ENCODE measurements around the gene BAG3.
"Not testable (repeated sequence)": the region's sequence is repeated elsewhere in the genome, so short reads cannot be mapped to it uniquely, and the experiment has no call there.

BAG3 gene

DNA sequence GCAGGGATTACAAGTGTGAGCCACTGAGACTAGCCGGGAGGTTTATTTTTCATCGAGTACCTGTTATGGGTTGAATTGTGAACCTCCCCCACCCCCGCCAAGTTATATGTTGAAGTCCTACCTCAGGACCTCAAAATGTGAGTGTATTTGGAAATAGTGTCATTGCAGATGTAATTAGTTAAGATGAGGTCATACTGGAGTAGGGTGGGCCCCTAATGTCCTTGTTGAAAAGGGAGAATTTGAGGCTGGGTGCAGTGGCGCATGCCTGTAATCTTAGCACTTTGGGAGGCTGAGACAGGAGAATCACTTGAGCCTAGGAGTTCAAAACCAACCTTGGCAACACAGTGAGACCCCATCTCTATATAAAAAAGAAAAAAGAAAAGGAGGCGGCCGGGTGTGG, 10.8 kb upstream of the BAG3 start:
- no peak for DNase-seq (ENCODE audit: low read depth, low spot score)

DNA sequence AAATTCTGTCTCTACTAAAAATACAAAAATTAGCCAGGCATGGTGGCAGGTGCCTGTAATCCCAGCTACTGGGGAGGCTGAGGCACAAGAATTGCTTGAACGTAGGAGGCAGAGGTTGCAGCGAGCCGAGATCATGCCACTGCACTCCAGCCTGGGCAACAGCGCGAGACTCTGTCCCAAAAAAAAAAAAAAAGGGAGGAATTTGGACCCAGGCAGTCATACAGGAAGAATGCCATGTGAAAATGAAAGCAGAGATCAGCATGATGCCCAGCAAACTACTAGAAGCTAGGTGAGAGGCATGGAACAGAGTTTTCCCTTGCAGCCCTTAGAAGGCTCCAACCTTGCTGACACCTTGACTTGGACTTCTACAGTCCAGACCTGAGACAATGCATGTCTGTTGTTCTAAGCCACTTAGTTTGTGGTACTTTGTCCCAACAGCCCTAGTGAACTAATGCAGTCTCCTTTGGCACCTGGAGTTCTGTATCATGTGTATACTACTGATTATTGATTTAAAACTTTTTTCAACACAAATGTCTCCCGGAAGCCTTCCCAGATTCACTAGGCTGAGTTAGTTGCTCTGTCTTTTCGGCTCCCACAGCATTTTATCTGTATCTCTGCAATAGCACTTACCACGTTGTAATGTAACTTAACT, 10.2 kb upstream of the BAG3 start:
- no peak for DNase-seq (ENCODE audit: low read depth, low spot score)

DNA sequence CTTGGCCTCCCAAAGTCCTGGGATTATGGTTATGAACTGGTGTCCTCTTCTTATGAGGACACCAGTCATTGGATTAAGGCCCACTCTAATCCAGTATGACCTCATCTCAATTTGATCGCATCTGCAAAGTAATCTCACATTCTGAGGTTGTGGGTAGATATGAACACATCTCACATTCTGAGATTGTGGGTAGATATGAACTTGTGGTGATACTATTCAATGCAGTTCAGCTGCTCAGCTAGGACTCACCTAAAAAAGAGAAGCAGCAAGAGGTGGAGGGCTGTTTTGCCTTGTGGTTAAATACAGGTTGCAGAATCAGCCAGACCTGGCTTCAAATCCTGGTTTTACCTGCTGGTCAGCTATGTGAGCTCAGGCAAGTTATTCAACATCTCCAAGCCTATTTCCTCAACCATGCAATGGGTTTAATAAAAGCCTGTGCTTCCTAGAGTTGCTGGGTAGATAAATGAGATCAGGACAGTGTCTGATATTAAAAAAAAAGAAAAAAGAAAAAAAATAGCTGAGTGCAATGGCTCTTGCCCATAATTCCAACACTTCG, 8.5 kb upstream of the BAG3 start:
- no peak for DNase-seq (ENCODE audit: low read depth, low spot score)

DNA sequence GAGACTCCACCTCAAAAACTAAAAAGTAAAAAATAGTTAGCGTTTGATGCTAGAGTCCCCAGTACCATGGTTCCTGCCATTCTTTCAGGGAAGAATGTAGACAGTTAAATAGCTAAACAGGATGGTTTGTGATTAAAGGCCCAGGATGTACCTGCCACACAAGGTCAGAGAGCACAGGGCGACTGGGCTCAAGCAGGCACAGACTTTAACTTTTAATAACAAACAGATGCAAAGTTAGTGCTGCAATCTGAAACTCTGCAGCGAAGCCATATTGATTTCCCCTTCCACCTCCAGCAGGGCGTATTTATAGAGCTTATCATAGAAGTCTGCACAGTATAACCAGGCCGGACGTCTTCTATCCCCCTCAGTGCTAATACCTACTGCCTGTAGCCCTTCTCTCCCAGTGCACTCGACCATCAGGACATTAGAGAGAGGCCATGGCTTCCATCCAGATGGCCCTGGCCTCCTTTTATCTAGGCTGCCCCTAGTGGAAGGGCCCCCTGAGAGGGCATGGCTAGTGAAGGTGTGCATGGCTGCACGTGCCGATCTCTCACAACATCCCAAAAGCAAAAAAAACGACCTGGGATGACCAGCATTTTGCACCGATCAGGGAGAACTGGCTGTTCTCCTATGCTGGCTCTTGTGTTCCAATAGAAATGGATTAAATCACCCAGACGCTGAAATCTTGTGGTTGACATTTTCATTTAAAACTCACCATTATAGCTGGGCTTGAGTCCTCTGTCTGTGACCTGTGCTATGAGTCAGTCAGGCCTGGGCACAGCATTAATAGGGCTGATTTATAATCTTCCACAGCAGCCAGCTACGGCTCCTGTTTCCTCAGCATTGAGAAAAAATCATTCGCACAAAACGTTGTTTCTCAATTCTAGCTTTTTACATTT, 7.6 kb upstream of the BAG3 start:
- no peak for DNase-seq (ENCODE audit: low read depth, low spot score)

DNA sequence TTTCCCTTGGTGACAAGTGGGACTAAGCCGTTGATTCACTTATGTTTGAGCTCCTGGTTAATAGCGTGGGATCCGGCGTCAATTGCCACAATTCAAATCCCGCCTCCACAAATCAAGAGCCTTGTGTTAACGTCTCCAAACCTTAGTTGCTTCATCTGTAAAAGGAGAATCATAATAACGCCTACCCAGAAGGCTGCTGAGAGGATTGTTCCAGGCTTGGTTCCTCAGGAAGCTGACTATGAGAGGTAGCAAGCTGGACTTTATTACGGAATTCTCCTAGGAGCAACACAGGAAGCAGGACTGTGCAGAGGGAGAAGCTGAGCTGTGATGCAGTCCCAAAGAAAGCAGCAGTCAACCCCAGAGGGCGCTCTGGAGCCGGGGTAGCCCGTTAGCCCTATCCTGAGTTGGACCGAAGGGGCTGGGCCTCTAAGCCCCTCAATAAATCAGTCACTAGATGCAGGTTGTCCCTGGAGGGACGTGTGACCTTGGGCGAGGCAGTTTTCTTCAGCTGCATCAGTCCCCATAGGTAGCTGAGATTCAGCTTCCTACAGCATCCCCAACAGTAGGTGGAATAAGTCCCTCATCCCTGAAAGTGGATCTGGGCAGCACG, 6.9 kb upstream of the BAG3 start:
- no peak for DNase-seq (ENCODE audit: low read depth, low spot score)

DNA sequence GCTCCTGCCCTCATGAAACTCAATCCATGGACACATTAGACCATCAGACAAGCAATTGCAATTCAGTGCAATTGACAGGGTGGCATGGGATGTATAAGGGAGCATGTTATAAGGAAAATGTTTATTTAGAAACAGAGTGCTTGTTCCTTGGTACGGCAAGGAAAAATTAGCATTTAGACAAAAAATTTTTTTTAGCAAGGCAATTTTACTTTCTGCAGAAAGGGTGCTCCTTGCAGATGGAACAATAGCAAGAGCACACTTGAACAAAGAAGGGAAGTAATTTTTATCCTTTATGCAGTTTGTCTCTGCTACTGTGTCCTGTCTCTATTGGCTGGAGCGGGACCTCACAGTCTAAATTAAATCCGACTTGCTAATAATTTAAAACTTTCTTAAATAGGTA, 6.2 kb upstream of the BAG3 start:
- DNase-seq (ENCODE audit: low read depth, low spot score): no peak

DNA sequence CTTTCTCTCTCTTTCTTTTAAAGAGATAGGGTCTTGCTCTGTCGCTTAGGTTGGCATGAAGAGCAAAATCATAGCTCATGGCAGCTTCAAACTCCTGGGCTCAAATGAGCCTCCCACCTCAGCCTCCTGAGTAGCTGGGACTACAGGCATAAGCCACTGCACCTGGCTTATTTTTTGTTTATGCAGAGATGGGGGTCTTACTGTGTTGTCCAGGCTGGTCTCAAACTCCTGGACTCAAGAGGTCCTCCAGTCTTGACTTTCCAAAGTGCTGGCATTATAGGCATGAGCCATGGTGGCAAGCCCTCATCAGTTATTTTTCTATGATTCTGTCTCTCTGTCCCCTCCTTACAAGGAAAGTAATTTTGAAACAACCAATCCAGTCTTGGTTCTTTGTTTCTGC, 1.1 kb upstream of the BAG3 start:
- DNase-seq (ENCODE audit: low read depth, low spot score): no peak

DNA sequence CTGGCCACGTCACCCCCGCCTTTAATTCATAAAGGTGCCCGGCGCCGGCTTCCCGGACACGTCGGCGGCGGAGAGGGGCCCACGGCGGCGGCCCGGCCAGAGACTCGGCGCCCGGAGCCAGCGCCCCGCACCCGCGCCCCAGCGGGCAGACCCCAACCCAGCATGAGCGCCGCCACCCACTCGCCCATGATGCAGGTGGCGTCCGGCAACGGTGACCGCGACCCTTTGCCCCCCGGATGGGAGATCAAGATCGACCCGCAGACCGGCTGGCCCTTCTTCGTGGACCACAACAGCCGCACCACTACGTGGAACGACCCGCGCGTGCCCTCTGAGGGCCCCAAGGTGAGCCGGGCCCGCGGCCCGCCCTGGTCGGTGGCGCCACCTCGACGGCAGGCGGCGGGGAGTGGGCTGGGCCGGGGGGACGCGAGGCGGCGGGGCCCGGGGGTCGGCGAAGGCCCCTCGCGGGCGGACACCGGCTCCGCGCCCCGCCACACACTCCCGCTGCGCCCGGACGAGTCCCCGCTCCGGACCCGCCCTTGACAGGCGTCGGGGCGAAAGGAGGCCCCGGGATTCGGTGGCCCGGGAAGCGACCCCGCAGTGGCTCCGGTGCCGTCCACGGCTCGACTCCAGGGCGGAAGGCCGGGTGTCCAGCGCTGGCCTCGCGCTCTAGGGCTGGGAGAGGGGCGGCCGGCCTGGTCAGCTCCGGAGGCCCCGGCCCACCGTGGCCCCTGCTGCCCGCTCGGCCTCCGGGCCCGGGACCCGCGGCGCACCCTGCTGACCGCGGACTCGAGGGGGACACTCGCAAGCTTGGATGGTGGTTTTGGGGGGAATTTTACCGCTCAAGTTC, 557 bp downstream of the BAG3 start:
- DNase-seq (ENCODE audit: low read depth, low spot score): no peak

DNA sequence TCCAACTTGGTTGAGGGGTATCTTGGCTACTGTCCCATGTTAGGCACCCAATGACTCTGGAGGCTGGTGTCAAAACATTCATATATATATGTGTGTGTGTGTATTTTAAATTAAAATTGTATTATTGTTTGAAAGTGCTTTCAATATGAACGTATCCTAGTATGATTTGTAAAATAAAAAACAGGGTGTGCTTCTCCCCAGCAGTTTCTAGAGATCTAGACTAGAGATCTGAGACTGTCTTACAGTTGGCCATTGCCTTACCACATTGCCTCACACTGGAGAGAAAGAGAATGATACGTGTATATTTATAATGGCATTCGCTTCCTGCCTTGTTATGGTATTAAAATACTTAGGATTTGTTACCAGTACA, 1.2 kb downstream of the BAG3 start:
- DNase-seq (ENCODE audit: low read depth, low spot score): no peak

DNA sequence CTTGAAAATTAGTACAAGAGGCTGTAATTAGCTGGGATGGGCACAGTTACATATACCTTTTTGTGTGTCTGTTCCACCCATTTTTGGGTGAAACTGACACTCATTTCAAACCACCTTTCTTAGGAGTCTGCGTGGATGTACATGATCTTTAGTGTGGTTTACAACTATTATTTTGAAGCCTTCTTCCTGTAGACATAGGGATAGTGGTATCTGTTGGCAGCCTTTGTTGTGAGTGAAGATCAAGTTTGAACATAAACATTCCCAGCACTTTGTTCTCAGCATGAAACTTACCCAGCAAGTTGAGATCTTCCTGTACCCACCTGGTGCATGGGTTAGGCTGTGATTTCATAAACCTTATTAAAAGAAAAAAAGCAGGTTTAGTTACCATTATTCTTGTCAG, 2.0 kb downstream of the BAG3 start:
- DNase-seq (ENCODE audit: low read depth, low spot score): no peak

DNA sequence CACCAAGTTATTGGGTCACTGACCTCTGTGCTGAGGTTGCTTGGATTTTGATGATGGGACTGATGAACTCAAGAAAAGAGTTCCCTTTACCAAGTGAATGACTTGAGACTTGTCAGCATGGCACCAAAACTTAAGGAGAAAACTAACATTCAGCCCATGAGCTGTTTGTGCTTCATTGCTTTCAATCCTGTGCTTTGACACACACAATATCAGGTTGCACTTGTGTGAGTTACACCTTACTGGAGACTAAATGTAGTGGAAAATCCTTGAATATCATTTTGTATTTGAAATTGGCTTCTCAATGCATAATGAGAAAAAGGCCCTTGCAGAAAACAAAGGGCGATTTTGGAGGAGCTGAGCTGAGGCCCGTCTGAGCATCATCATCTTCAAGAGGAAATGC, 2.7 kb downstream of the BAG3 start:
- no peak for DNase-seq (ENCODE audit: low read depth, low spot score)

DNA sequence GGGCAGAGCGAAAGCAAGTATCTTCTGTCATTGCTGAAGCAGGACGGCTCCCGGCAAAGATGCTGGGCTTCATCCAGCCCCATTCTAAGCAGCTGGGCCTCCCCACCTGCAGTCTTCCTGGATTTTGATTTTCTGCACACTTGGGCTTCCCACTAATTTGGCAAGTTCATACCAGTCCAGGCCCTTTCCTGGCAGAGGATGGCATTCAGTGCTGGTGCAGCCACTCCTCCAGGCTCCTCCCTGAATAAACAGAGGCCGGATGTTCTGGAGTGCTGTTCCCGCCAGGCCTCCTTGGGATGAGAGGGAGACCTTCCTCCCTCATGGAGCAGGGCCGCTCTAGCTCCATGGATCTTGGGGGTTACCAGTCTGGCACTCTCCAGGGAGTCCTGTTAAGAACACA, 3.4 kb downstream of the BAG3 start:
- DNase-seq (ENCODE audit: low read depth, low spot score): no peak

DNA sequence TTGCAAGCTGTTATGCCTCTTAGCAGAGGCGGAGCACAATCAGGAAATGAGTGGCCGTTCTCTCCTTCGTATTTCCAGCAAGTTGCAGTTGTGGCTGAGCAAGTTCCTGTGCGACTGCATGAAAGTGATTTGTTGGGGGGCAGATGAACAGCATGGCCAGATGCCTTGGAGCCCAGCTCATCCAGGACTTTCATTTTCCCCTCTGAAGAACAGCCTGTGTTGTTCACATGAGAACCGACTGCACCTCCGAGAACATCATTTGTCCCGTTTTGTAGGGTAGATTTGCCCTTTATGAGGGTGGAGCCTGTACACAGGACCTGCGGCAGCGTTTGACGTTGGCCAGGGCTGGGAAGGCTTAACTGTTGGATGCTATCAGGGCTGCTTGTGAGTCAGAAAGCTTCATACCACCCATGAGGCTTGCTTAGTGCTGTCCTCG, 4.4 kb downstream of the BAG3 start:
- DNase-seq (ENCODE audit: low read depth, low spot score): peak; percentile 6

DNA sequence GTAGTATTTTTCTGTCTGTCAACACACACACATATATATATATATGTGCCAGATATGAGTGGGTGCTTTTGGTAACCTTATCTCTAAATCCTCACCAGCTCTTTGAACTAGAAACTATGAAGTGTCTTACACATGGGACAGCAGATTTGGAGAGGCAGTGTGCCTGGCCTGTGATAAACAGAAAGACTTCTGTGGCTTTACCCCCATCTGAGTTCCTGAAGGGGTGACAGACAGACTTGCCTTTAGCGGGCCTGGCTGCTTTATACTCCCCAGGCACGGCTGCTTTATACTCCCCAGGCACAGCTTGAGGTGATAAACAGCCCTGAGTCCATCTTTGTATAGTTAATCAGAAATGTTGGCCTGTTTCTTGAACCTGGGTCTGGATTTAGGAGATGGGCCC, 5.6 kb downstream of the BAG3 start:
- no peak for DNase-seq (ENCODE audit: low read depth, low spot score)

DNA sequence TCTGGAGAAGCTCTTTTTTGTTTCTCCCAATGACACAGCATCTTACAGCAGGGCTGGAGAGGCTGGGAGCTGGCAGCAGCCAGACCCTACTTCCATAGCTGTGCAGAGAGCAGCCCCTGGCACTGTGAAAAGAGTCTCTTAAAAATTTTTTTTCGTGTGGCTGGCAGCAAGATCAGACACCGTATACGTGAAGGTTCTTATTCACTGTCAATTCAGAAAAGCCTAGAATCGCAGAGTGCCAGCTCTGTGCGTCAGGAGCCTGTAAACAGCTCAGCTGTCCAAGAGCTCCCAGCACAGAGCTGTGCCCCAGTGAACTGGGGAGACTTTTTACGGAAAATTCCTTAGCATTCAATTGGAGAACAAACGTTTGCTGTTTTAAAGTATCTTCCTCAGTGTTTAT, 6.5 kb downstream of the BAG3 start:
- no peak for DNase-seq (ENCODE audit: low read depth, low spot score)

DNA sequence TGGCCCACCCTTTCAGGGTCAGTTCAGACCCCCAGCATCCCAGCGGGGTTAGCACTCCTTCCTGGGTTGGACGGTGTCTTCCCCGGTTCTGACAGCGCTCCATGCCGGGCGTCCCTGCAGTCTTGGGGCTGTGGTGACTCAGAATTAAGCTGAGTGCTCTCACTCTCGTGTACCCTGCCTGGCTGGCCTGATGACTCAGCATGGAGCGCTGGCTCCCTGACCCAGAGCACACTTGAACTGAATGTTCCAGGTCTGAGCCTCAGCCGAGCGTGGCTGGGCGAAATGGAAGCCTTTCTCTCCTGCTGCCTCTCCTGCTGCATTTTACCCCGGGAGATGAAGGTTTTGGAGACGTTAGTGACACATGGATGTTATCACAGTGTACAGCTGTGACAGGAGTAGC, 7.1 kb downstream of the BAG3 start:
- DNase-seq (ENCODE audit: low read depth, low spot score): no peak

DNA sequence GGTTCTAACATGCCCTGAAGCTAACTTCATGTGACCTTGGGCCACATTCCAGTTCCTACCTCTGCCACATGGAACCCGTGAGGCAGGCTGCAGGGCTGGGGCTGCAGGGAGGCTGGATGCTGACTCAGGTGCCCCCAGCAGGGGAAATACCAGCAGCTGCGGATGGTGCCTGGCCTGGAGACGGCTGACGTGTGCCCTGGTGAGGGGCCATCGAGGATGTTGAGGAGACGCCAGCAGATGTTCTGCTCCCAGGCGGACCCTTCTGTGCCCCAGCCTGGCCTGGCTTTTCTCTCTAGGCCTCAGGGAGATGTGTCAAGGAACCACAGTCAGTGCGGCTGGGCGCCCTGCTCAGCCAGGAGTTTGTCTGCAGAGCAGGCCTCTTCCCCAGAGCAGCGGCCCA, 8.8 kb downstream of the BAG3 start:
- DNase-seq (ENCODE audit: low read depth, low spot score): no peak

DNA sequence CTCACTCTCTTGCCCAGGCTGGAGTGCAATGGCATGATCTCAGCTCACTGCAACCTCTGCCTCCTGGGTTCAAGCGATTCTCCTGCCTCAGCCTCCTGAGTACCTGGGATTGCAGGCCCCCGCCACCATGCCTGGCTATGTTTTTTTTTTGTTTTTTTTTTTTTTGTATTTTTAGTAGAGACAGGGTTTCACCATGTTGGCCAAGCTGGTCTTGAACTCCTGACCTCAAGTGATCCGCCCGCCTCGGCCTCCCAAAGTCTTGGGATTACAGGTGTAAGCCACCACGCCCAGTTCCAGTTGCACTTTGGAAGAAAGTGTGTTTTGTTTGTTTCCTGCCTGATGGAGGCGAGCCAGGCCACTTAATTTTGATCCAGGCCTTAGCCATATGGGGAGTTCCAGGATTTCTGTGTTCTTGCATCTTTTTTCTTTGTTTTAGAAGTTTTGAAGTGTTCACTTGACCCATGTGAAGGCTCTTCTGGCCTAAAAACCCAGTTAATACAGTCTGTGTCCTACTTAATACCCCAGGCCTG, 11.0 kb downstream of the BAG3 start:
- DNase-seq (ENCODE audit: low read depth, low spot score): not testable (repeated sequence)

DNA sequence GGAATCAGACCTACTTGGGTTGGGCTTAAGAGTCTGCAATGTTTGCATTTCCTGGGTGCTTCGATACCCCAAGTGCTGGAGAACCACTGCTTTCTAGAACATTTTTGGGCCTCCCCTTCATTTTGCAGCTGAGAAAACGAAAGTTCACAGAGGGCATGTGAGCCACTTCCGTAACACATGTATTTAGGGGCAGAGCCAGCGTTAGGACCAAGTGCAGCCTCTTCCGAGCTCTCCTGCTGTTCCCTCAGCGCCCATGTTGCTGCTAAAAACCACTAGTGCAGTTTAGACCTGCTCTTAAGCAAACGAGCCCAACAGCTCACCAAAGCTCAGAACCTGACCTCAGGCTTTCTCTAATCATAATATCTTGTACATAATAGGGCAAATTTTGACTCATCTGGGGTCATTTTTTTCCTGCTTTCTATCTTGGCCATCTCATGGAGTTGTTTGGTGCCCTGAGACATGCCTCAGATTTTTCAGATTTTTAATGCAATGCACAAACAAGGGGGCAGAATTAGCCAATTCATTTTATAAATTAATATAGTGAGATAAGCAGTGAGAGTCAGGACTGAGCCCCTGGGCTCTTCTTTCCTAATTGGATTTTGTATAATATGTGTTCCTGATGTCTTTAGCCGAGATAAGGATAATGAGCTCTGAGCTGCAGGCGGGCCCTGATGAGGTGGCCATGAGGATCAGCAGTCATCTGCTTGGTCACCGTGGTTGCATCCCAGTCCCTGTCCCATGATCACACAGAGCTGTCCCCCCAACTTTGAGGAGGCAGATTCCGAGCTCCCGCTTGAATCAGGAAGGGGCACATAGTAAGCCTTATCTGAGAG, 12.9 kb downstream of the BAG3 start:
- DNase-seq (ENCODE audit: low read depth, low spot score): no peak

DNA sequence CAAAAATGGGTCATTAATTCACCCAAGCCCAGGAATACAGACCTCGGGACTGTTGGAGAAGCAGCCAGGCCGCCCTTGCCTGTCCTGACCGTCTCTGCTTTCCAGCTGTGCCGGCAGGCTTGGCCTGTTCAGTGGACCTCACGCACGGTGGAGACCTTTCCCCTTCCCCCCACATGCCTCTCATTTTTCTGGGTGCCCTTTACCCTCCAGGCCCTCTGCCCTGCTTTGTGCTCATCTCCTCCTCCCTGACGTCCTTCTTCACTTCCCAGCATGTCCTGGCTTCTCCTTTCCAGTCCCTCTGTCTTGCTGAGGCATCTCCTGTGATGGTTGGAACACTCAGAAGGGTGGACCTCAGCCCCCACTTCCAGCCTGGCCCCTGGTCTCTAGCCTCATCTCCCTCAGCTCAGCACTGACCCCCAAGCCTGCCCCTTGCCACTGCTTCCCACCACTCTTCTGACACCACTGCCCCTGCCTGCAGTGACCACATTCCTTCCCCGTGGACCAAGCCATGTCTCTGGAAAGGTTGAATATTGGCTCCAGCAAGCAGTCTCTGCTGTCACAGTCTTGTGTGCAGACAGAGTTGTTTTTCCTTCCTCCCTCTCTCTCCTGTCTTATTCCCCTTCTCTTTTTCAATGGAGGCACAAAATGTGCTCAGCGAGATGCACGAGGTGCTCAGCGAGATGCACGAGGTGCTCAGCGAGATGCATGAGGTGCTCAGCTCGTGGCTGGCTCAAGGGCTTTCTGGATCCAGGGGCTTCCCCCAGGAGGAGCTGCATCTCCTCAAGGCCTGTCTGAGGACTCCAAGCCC, 14.9 kb downstream of the BAG3 start:
- no peak for DNase-seq (ENCODE audit: low read depth, low spot score)
